HG02623 (cell line): ENCODE measurements around the gene TOMM6.
"Not testable (repeated sequence)": the region's sequence is repeated elsewhere in the genome, so short reads cannot be mapped to it uniquely, and the experiment has no call there.

ENCODE experiments used
- ATAC-seq: cut with Tn5 transposase; IDR thresholded peaks from one replicate; pipeline ENCODE4 v1.9.1; 2021; ENCODE audit warnings: moderate library complexity; ENCODE audit not compliant: unreplicated experiment

The TOMM6 gene

DNA sequence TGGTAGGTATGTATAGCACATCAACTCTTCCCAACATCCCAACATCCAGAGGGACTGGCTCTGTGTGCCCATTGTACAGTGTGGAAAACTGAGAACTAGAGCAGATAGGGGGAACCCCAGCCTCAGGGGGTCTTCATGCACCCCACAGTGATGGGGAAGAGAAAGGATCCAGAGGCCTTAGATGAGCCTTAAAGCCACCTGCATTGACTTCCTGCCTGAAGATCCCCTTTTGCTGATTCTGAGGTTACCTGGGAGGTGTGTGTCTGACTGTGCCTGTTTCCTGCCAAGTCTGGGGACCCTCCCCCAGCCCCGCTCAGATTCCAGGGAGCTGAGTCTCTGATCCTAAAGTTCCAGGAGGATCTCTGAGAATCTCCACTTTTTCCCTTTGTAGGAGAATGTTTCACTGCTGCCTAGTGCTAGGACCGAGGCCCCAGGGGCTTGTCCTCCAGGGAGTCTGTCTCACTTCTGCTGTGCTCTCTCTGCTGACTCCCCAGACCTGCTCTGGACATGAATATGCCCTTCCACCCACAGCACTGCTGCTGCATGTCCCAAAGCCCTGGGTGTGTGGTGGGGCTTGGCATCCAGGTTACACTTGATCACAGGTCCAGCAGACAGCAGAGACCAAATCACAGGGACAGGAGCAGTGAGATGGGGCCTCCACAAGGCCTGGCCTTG is 27.5 kb upstream of the TOMM6 start:
- no peak for ATAC-seq

- no peak for ATAC-seq
Observed at GRCh38 chr6:41763470-41763869, 24.0 kb upstream of the TOMM6 start.

DNA sequence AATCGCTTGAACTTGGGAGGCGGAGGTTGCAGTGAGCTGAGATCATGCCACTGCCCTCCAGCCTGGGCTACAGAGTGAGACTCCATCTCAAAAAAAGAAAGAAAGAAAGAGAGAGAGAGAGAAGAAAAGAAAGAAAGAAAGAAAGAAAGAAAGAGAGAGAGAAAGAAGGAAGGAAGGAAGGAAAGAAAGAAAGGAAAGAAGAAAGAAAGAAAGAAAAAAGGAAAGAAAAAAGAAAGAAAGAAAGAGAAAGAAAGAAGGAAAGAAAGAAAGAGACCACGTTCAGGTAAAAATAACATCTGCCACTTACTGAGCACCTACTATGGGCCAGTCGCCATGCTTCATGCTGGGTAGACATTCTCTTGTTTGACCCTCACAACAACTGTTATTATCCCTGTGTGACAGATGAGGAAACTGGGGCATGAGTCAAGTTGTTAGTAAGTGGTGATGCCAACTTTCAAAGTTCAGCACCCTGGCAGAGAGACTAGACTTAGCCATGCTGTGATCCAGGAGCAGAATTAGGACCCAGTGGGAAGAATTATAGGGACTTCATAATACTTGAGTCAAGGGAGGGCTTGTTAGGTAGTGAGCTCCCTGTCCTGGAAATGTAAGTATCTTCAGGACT is 21.3 kb upstream of the TOMM6 start:
- not testable (repeated sequence) for ATAC-seq

- ATAC-seq = no peak
Observed at GRCh38 chr6:41767112-41767833, 20.2 kb upstream of the TOMM6 start.

GRCh38 chr6:41768545-41769308 is 18.8 kb upstream of the TOMM6 start:
- ATAC-seq = no peak

DNA sequence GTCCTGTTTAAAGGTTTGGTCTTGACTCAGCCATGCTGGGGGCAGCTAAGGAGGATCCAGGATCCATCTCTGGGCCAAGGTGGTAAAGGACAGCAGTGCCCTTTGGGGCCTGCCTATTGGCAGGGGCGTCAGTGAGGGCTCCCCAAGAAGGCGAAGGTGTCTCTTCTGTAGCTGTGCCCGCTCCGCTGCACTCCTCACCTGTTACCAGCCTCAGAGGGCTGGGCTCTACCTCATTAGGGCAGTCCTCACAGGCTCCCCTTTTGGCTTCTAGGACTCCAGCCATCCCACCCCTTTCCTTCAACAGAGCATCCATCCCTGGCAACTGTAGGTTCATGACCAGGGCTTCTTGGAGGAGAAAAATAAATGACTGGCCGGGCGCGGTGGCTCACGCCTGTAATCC is 18.1 kb upstream of the TOMM6 start:
- no peak for ATAC-seq

DNA sequence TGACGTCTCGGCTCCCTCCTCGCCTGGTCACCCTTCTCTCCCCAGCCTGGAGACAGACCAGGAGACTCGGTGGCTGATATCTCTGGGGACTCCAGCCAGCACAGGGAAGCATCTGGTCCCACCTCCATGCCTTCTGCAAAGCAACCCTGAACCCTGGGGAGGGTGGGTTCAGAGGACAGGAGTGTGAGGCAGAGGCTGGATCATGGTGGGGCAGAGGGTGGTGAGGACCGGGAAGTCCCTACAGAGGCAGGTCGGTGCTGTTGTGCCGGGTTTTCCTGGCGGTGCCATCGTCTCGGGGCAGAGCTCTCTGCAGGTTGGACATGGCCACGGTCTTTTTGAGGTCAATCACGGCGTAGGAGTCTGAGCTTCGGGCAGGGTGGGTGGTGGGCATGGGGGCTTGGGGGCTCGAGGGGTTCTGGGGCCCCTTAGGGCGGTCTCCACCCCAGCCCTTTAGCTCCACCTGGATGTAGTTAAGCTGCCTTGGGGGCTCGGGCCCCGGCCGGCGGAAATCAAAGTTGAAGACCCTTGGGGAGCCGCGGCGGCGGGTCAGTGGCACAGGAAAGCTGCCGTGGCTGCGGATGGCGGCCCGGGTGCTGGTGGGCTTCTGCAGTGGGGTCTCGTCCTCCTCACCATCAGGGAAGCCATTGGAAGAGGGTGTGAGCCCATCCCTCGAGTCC is 17.0 kb upstream of the TOMM6 start:
- ATAC-seq = no peak

GRCh38 chr6:41771058-41771983 is 16.2 kb upstream of the TOMM6 start:
- no peak for ATAC-seq

DNA sequence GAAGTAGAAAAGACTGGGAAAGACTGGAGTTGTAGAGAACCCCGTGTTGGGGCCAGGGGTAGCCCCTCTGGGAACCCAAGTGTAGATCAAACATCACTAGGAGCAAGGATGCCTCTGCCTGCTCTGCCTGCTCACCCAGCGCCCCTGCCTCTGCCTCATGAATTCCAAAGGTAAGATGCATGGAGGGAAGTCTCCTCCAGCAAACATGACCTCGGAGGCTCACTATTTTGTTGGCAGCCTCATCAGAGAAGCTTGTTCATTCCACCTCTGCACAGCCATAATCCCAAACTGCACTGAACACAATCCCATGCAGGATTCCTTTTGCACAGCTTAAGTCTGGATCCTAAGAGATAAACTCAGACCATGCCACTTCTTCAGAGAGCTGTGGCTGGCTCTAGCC is 12.7 kb upstream of the TOMM6 start:
- no peak for ATAC-seq

DNA sequence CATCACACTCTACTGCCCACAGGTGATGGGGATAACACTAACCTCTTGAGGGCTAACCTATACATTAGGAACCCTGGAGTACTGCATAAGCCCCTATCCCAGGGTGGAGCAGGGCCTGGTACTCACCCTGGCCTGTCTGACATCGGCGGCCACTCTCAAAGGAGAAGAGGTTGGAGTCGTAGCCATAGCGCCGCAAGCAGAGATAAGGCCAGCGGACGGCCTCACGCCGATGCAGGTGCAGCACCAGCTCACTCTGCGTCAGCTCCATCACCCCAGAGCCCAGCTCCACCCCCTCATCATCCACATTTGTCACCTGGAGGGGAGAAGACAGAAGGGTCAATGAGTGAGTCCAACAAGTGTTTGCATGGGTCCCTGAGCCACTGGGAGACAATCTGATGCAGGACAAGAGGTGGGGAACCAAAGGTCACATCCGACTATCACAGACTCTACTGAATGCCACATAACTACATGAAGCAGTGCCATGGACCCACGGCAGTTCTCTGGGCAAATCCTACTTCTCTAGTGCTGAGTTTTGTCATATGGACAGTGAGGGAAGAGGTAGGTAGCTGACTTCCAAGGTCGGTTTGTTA is 12.1 kb upstream of the TOMM6 start:
- no peak for ATAC-seq

DNA sequence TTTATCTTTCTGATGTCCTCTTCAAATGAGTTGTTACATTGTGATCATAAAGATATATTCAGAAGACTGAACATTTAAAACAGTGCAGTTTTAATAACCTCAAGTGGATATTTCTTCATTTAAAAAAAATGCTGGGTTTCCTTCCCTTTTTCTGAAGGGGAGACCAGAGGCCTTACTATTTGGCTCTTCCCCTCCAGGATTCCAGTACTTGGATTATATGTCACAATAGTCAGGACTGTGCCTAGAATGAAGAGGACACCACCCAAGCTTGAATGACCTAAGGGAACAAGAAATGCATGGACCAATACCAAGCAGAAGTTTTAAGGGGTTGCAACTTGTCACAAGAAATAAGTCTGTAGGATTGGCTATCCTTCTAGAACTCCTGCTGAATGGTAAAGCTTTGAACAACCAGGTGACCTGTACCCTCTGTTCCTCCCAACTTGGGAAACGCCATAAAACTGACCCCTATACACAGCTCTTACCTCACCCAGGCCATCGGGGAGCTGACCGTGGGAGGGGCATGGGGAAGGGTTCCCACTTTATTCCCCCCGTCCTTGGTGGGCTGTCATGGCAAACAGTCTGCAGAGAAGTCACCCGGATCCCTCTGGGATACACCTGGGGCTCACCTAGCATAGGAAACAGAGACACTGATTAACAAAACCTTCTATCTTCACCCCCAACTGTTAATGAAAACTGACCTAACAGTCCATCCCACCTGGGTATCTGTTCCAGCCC is 9.8 kb upstream of the TOMM6 start:
- ATAC-seq = no peak

DNA sequence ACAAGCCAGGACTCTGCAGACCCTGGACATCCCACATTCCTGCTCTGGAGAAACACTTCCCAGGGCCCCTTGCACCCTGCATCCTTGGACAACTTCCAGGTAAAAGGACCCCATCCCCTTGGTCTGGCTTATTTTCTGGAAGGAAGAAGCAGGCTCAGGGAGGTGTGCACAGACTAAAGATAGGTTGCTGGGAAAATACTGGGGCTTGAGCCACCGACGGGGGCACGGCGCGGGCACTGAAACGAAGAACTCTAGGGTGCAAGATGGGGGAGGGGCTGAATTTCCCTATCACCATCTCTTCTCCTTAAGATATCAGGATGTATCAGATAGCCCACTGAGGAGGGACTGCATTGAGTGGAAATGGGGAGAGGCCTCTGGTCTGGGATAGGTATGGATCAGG is 8.6 kb upstream of the TOMM6 start:
- ATAC-seq = no peak

- ATAC-seq = peak; percentile 18
Observed at GRCh38 chr6:41779336-41779735, 8.2 kb upstream of the TOMM6 start.

DNA sequence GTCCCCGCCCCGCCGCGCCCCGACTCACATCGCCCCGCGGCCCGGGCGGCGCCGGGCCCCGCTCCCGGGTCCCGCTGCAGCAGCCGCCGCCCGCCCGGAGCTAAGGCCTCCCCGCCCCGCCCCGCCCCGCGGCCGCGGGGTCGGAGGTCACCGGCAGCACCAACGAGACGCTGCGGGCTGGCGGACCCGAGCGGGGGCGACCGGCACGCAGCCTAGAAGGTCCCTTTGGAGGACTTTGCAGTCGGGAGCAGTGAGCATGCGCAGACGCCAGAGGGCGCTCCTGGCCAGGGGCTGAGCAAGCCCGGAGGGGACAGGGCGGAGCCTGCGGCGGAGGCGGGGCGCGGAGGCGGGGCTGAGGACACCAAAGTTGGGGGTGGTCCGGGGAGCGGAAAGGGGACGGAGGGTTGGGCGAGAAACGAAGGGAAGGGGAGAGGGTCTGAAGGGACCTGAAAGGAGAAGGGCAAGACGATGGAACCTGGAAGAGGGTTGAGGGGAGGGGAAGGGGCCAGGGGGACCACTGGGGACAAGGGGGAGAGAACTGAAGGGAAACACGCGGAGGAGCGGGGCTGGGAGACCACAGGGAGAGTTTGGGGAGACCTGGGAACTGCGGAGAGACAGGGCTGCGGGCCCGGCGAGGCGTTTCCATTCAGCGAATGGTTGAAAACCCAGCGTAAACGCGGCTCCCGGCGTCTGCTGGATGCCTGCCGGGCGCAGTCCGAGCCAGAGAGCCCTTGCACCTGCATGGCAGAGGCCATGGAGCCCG is 7.5 kb upstream of the TOMM6 start, which contains the start of gene FRS3:
TSS of gene FRS3 (minus strand) at position 113 of the 763 bp plus-strand sequence. CDS start 2,913 bp downstream, outside the sequence.
- peak; percentile 87 for ATAC-seq

- ATAC-seq = no peak
Observed at GRCh38 chr6:41780551-41781365, 6.7 kb upstream of the TOMM6 start, which contains the start of gene PRICKLE4. TSS of gene PRICKLE4 (plus strand) at chr6:41780782. CDS start at chr6:41783474, 2,692 bp downstream.

DNA sequence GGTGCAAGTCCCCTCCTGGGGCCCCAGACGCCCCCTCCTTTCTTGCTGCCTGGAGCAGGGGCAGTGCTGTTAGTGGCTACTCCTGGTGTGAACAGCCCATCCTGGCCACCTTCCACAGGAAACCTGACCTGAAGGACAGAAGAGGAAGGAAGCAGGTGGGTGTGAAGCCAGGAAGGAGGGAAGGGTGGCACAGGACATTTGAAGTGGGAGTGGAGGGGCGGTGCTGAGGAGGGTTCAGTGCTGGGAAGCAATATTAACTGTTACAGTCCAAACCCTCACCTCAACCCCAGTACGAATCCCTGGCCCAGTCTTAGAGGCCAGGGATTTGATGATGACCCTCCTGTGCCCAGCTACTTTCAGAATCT is 6.1 kb upstream of the TOMM6 start:
- no peak for ATAC-seq
